Measurements from ENCODE around the gene GGCX. TPM values are rescaled to one million over a fixed set of nuclear protein-coding genes. Genes with fewer than 3 reads are reported as not detected.
A peak's percentile ranks its signal among the peaks of the same experiment; 100 is the strongest.
"Not testable (repeated sequence)": the region's sequence is repeated elsewhere in the genome, so short reads cannot be mapped to it uniquely, and the experiment has no call there.

Gene GGCX
- total and polyA plus RNA-seq, 2 donors: 26.4 to 42.3 TPM

DNA sequence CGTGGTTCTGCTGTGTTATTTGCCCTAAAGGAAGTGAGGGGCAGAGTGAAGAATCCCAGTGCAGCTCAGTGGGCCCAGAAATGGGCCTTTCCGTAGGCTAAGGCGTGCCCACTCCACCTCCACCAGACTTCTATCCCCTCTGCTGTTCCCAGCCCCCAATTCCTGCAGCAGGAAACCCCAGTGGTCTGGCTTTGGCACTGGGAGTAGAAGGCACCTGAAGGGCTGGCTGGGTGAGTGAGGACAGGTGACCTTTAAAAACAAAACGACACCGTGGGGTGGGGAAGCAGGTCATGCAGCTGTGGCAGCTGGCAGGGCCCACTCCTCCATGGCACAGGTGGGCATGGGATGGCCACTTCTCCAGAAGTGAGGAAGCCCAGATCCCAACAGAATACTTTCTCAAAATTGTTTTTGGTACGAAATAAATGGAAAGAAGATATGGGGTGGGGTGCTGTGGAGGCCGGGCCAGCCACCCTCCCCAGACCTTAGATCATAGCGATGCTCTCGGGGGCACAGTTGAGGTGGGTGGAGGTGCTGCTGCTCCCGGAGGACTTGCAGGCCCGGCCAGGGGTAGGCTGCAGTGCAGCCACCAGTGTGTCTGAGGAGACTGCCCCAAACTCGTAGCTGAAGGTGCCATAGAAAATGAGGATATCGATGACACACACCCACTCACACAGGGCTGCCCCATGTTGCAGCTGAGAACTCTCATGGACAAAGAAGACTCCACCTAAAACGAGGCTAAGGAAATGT, 37.5 kb upstream of the GGCX start:
- WGBS: 74% methylated on average over 14 of the region's 14 CpGs
- Histone ChIP-seq H3K27ac (ENCODE audit: low read depth) (no peak overlapping the region), H3K4me1 (ENCODE audit: insufficient read depth) (no peaks in the 10 kb centered on the region), H3K36me3 (ENCODE audit: insufficient read depth) (no peaks in the 10 kb centered on the region), H3K4me3 (ENCODE audit: low read depth, low read length) (no peak overlapping the region)
- no peak for DNase-seq (ENCODE audit: extremely low spot score)

DNA sequence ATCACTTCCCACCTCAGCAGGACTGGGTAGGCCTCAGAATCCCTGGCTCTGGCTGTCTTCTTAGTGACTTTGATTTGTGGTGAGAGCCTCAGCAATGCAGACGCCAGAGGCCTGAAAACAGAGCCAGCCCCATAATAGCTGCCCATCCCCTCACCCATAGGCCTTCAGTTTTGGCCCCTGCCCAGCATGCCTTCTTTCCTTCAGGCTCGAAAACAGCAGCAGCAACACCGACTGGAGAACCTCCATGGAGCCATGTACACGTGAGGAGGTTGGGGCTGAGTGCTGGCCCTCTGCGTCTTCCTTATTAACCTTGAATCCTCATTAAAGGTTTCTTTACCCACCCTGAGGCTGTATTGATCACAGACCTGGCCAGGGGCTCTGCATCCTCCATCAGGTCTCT, 35.9 kb upstream of the GGCX start:
- Histone ChIP-seq H3K4me1 (ENCODE audit: insufficient read depth) (no peaks in the 10 kb centered on the region), H3K36me3 (ENCODE audit: insufficient read depth) (no peaks in the 10 kb centered on the region), H3K4me3 (ENCODE audit: low read depth, low read length) (no peak overlapping the region), H3K27ac (ENCODE audit: low read depth) (no peak overlapping the region)
- 76% methylated on average over 5 of the region's 5 CpGs for WGBS
- no peak for DNase-seq (ENCODE audit: extremely low spot score)

DNA sequence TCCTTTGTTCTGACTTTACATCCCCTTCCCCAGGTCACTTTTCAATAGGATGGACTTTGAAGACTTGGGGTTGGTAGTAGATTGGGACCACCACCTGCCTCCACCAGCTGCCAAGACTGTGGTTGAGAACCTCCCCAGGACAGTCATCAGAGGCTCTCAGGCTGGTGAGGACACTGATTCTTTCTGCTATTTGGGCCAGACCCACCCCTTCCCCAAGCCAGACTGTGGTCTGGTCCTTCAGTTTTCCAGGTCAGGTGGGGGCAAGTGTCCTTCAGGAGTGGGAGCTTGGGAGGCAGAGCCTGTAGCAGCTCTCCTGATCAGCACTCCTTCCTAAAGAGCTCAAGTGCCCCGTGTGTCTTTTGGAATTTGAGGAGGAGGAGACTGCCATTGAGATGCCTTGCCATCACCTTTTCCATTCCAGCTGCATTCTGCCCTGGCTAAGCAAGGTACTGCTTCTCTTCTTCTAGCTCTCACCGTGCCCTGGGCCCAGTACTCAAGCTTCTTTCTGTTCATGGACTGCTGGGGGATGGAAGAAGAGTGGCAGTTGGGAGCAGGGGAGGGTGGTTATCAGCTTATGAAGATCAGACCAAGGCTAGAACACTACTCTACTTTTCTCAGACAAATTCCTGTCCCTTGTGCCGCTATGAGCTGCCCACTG, 35.3 kb upstream of the GGCX start:
- H3K27ac ChIP-seq (ENCODE audit: low read depth): no peak overlapping the region
- H3K4me1 ChIP-seq (ENCODE audit: insufficient read depth): no peaks in the 10 kb centered on the region
- peak overlapping the region; percentile 69 for H3K4me3 ChIP-seq (ENCODE audit: low read depth, low read length)
- WGBS: 66% methylated on average over 3 of the region's 3 CpGs
- H3K36me3 ChIP-seq (ENCODE audit: insufficient read depth): no peaks in the 10 kb centered on the region
- no peak for DNase-seq (ENCODE audit: extremely low spot score)

DNA sequence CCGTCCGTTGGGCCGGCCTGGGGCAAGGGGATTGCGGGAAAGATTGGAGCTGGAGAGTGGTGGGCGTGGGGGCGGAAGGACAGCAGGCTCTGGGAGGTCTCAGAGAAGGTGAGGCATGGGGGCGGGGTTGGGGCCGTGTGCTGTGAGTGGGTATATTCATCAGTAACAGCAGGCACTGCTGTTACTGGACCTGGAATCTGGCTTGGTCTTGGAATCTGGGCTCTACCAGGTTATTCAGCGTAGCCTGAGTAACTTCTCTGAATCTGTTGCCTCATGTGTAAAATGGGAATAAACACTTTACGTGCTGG, 34.7 kb upstream of the GGCX start:
- WGBS: 2% methylated on average over 10 of the region's 10 CpGs

DNA sequence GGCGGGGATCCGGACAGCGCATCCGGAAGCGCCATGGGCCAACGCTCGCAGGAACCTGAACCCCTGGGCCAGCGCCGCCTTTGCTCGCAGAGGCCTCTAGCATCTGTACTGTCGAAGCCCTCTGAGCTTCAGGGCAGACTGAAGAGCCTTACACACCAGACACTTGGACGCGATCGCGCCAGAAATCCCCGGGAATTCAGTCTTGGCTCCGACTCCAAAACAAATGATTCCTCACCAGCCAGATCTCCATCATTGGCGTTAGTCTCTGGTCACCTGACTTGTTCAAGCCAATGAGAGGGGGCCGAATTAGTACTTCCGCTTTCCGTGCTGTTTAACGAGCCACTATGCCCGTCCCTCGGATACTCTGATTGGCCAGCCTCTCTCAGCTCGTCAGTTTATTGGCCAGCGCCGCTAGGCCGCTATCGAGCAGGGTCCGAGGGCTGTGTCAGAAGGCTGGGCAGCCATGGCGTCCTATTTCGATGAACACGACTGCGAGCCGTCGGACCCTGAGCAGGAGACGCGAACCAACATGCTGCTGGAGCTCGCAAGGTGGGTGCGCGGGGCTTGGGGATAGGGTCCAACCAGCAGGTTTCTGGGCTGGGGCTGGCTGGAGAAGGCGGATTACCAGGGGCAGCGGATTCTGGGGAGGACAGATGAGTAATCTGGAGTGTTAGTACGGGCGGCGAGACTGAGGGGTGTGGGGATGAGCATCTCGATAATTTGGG, 34.2 kb upstream of the GGCX start, which contains the start of gene RNF181:
Gene RNF181, plus strand, starts transcription at position 445 of the 725 bp plus-strand sequence. Its CDS starts 19 bp downstream, at position 464.
- Histone ChIP-seq H3K36me3 (ENCODE audit: insufficient read depth) (no peaks in the 10 kb centered on the region), H3K4me1 (ENCODE audit: insufficient read depth) (no peaks in the 10 kb centered on the region), H3K27ac (ENCODE audit: low read depth) (peak within 1 kb of the TSS; percentile 93), H3K4me3 (ENCODE audit: low read depth, low read length) (peak within 1 kb of the TSS; percentile 69)
- under 1% methylated on average over 47 of the region's 47 CpGs for WGBS
- peak; percentile 97 for DNase-seq (ENCODE audit: extremely low spot score)

More for the DNA sequence above, 34.7 kb upstream of the GGCX start:
- Histone ChIP-seq H3K36me3 (ENCODE audit: insufficient read depth) (no peaks in the 10 kb centered on the region), H3K4me3 (ENCODE audit: low read depth, low read length) (peak overlapping the region; percentile 69), H3K27ac (ENCODE audit: low read depth) (peak overlapping the region; percentile 93), H3K4me1 (ENCODE audit: insufficient read depth) (no peaks in the 10 kb centered on the region)
- DNase-seq (ENCODE audit: extremely low spot score): no peak

DNA sequence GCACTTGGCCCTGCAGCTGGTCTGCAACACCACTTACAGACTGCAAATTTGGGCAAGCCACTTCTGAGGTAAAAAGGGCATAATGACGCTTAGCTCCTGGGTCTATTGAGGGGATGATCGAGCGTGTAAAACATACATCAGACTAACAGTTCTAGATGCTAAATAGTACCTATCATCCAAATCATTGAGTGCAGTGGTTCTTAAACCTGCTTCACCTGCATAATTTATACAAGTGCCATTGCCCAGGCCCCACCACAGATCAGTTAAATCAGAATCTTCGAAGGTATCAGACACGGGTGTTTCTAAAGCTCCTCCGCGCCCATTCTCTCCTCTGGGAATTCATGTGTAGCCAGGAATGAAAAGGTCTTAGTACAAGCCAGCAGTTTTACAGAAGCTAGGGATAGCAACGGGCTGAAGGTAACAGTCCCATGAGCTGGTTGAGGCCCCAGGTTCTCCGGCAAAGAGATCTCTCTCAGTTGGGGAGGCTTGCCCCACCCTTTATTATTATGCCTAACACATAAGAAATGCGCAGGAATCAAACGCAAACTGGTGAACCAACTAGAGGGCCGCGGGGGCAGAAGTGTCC, 33.5 kb upstream of the GGCX start:
- Histone ChIP-seq H3K27ac (ENCODE audit: low read depth) (peak overlapping the region; percentile 64), H3K4me3 (ENCODE audit: low read depth, low read length) (peak overlapping the region; percentile 36), H3K36me3 (ENCODE audit: insufficient read depth) (no peaks in the 10 kb centered on the region), H3K4me1 (ENCODE audit: insufficient read depth) (peaks cover 3% of the 10 kb centered on the region)
- DNase-seq (ENCODE audit: extremely low spot score): no peak
- 19% methylated on average over 13 of the region's 13 CpGs for WGBS

DNA sequence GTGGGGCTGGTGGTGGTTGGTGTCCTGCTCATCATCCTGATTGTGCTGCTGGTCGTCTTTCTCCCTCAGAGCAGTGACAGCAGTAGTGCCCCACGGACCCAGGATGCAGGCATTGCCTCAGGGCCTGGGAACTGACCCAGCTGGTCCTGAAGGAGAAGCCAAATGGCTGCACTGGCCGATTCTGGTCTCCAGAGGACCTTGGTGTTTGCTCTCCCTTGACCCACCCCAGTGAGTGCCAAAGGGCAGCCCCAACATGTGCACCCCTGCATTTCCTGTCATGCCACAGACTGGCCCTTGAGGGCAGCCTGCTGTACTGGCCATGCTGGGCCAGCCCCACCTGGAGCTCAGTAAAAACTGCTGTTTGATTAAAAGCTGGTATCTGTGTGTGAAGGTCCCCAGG, 31.7 kb upstream of the GGCX start:
- no peak overlapping the region for H3K4me3 ChIP-seq (ENCODE audit: low read depth, low read length)
- 67% methylated on average over 3 of the region's 3 CpGs for WGBS
- H3K36me3 ChIP-seq (ENCODE audit: insufficient read depth): no peaks in the 10 kb centered on the region
- DNase-seq (ENCODE audit: extremely low spot score): no peak
- H3K4me1 ChIP-seq (ENCODE audit: insufficient read depth): peaks cover 5% of the 10 kb centered on the region
- no peak overlapping the region for H3K27ac ChIP-seq (ENCODE audit: low read depth)

DNA sequence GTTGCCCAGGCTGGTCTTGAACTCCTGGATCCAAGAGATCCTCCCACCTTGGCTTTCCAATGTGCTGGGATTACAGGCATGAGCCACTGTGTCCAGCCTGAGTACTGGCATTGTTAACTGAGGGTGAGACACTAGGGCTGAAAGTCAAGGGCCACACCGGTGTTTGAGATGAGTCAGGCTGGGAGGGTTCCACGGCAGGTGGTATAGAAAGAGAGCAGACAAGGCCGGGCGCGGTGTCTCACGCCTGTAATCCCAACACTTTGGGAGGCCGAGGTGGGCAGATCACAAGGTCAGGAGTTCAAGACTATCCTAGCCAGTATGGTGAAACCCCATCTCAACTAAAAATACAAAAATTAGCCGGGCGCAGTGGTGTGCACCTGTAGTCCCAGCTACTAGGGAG, 31.0 kb upstream of the GGCX start:
- not testable (repeated sequence) for H3K4me3 ChIP-seq (ENCODE audit: low read depth, low read length); H3K36me3 ChIP-seq (ENCODE audit: insufficient read depth); DNase-seq (ENCODE audit: extremely low spot score); H3K4me1 ChIP-seq (ENCODE audit: insufficient read depth); H3K27ac ChIP-seq (ENCODE audit: low read depth)
- 92% methylated on average over 9 of the region's 9 CpGs for WGBS

DNA sequence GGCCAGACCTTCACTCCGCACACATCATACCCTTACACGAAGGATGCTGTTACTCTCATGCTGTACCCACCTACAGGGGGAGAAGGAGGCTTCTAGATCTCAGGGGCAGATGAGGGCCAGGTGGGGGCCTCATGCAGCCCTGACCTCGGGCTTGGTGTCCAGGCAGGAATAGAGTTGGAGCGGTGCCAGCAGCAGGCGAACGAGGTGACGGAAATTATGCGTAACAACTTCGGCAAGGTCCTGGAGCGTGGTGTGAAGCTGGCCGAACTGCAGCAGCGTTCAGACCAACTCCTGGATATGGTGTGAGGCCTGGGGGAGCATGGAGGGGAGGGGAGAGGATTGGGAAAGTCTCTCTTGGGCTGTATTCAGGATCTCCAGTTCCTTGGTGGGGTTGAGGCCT, 30.3 kb upstream of the GGCX start:
- Histone ChIP-seq H3K4me3 (ENCODE audit: low read depth, low read length) (no peak overlapping the region), H3K36me3 (ENCODE audit: insufficient read depth) (no peaks in the 10 kb centered on the region), H3K4me1 (ENCODE audit: insufficient read depth) (peaks cover 5% of the 10 kb centered on the region), H3K27ac (ENCODE audit: low read depth) (peak overlapping the region; percentile 38)
- no peak for DNase-seq (ENCODE audit: extremely low spot score)
- WGBS: 78% methylated on average over 12 of the region's 12 CpGs

DNA sequence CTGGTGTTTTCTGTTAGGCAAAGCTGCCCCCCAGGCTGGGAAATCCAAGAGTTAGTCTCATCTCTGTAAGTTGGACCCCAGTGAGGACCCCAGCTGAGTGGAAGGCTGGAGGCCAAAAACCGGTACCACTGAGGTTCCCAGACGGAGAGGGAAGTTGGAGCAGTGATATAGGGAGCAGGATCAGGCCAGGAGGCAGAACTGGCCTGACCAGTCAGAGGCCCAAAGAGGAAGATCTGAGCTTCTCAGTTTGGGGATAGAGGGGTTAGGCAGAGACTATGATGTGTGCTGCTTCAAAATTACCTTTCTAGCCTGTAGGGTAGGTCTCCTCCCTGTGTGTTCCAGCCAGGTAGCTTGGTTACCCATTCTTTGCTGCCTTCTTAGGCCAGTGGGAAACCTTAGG, 29.7 kb upstream of the GGCX start:
- Histone ChIP-seq H3K27ac (ENCODE audit: low read depth) (peak overlapping the region; percentile 12), H3K36me3 (ENCODE audit: insufficient read depth) (no peaks in the 10 kb centered on the region), H3K4me1 (ENCODE audit: insufficient read depth) (peaks cover 5% of the 10 kb centered on the region), H3K4me3 (ENCODE audit: low read depth, low read length) (no peak overlapping the region)
- WGBS: 83% methylated on average over 2 of the region's 2 CpGs
- DNase-seq (ENCODE audit: extremely low spot score): no peak

DNA sequence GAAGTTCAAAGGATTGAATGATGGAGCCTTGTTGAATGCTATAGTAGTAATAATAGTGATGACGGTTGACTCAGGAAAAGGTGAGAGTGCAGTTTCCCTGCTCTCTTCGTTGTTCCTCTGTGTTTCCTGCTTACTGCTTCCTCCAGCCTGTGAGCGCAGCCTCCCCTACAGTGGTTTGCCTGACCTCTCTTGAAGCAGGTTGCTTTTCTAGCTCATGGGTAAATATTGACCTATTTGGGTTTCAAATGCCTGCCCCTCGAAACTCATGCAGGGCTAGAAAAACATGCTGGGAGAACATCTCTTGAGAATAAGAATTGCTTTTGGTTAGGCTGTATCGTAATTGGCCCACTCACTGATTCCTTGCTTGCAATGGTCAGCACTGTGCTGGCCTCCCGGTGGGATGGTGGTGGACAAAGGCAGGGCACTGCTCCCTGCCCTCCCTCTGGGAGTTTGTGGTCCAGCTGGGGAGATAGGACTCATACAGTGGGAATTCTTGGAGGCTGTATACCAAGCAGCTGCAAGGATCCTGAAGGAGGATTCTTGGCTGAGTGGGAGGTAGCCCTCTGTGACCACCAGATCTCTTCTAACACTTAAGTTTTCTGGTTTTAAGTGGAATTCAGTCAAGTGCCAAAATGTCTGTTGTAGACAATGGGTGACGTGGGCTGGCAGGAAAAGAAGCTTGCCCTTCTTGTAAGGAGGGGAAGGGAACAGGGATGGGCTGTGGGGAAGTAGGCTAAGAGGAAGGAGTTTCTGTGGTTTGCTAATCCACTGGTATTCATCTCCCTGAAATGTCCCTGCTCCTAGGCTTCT, 28.9 kb upstream of the GGCX start:
- H3K4me1 ChIP-seq (ENCODE audit: insufficient read depth): peaks cover 5% of the 10 kb centered on the region
- DNase-seq (ENCODE audit: extremely low spot score): no peak
- peak overlapping the region; percentile 66 for H3K27ac ChIP-seq (ENCODE audit: low read depth)
- WGBS: 56% methylated on average over 7 of the region's 7 CpGs
- H3K36me3 ChIP-seq (ENCODE audit: insufficient read depth): no peaks in the 10 kb centered on the region
- H3K4me3 ChIP-seq (ENCODE audit: low read depth, low read length): no peak overlapping the region

DNA sequence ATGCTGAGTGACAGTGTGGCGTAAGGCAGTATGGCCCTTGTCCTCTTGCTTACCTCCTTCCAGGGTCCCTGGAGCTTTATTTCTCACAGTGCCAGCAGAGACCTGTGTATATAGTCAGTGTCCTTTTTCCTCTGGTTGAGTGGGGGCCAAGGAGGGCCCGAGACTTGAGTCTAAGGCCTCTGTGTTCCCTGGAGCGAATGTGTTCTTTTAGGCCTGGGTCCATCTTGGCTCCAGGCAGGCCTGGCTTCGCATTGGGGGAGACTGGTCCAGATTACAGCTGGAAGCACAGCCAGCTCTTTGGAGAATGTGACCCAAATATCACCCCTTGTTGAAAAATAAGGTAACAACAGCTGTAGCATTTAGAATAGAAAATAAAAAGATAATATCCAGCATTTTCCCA, 27.9 kb upstream of the GGCX start:
- H3K36me3 ChIP-seq (ENCODE audit: insufficient read depth): no peaks in the 10 kb centered on the region
- WGBS: 69% methylated on average over 4 of the region's 4 CpGs
- no peak for DNase-seq (ENCODE audit: extremely low spot score)
- H3K27ac ChIP-seq (ENCODE audit: low read depth): peak overlapping the region; percentile 38
- H3K4me3 ChIP-seq (ENCODE audit: low read depth, low read length): no peak overlapping the region
- H3K4me1 ChIP-seq (ENCODE audit: insufficient read depth): peaks cover 5% of the 10 kb centered on the region

DNA sequence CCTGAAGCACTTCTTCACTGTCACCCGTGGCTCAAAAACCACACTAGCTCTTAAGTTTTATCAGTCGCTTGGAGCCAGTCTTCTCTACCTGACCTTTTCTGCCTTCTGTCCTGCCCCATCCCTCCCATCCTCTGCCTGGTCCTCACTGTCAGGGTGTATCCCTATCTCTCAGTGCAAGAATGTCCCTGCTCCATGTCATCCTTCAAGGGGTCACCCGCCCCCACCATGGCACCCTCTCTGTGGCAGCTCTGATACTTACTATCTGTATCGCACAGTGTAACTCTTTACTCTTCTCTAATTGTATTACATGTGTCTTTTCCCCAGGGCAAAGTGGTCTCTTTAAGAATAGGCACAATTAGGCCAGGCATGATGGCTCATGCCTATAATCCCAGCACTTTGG, 27.4 kb upstream of the GGCX start:
- Histone ChIP-seq H3K4me3 (ENCODE audit: low read depth, low read length) (no peak overlapping the region), H3K4me1 (ENCODE audit: insufficient read depth) (peaks cover 5% of the 10 kb centered on the region), H3K36me3 (ENCODE audit: insufficient read depth) (no peaks in the 10 kb centered on the region), H3K27ac (ENCODE audit: low read depth) (no peak overlapping the region)
- 84% methylated on average over 4 of the region's 4 CpGs for WGBS
- no peak for DNase-seq (ENCODE audit: extremely low spot score)
